H1 (cell line): ENCODE results near the gene VPS26A. TPM values are rescaled to one million over a fixed set of nuclear protein-coding genes. Genes with fewer than 3 reads are reported as not detected.

Experiments used
- BRCA1 ChIP-seq: IDR thresholded peaks from 2 replicates; pipeline ENCODE4 v1.6.1; 2012; ENCODE audit warnings: low read depth, low read length, improper control_type of control experiment
- CTBP2 ChIP-seq: IDR thresholded peaks from 2 replicates; pipeline ENCODE4 v1.7.0; 2011; ENCODE audit warnings: borderline replicate concordance, mild to moderate bottlenecking, moderate library complexity, mixed read lengths, low read length; ENCODE audit not compliant: insufficient read depth, insufficient read length
- EZH2 ChIP-seq: fragments of 200-600 bp; sonication (generic); IDR thresholded peaks from 2 replicates; pipeline ENCODE4 v1.7.1; 2012; ENCODE audit warnings: low read depth, mild to moderate bottlenecking, moderate library complexity, low read length, inconsistent platforms; ENCODE audit not compliant: severe bottlenecking
- NRF1 ChIP-seq: IDR thresholded peaks from 2 replicates; pipeline ENCODE4 v1.6.1; 2011; ENCODE audit warnings: mild to moderate bottlenecking, low read depth, low read length, improper control_type of control experiment
- SIN3A ChIP-seq, 2 experiments: IDR thresholded peaks in 1 of 2; conservative IDR thresholded peaks in 1 of 2; 2 replicates each; pipeline ENCODE4 v1.6.1; 2011 to 2012; ENCODE audit warnings: low read length in 2 of 2, improper control_type of control experiment in 1 of 2, low read depth in 1 of 2, mild to moderate bottlenecking in 1 of 2
- SP1 ChIP-seq: IDR thresholded peaks from 2 replicates; pipeline ENCODE4 v1.6.1; 2011; ENCODE audit warnings: low read depth, low read length
- TAF1 ChIP-seq: IDR thresholded peaks from 2 replicates; pipeline ENCODE4 v1.6.1; 2011; ENCODE audit warnings: mild to moderate bottlenecking, low read depth, low read length
- YY1 ChIP-seq: IDR thresholded peaks from 2 replicates; pipeline ENCODE4 v1.6.1; 2011; ENCODE audit warnings: low read depth, mild to moderate bottlenecking, low read length
- polyA plus RNA-seq, 7 experiments: library from polyadenylated mRNA; depleted of rRNA in 3 of 7; stranded (reverse) in 5 of 7; unstranded in 2 of 7; fragments of >200 nt in 5 of 7; fragments of 200-250 nt in 2 of 7; gene quantifications; 1 replicate in 5 of 7; 2 replicates in 1 of 7; 4 replicates in 1 of 7; pipeline versions ENCODE4 v1.2.1 to v1.2.3, GENCODE V29; 2011 to 2013; ENCODE audit warnings: missing spikeins in 2 of 7, mixed read lengths in 2 of 7
- total RNA-seq: library from RNA; stranded (reverse); fragmentation: NEBNext Ultra II Directional; extraction: Animal tissue kit (Norgen Biotek cat#: 25700); gene quantifications from 2 replicates; pipeline ENCODE4 v1.2.1, GENCODE V29; 2021
- TF ChIP-seq, protein P1 (sequence below): fragments of 300-600 bp; sonication (generic); IDR thresholded peaks from 2 replicates; pipeline ENCODE4 v1.7.1; 2012; ENCODE audit warnings: low read length, moderate library complexity, mild to moderate bottlenecking, inconsistent platforms; ENCODE audit not compliant: insufficient replicate concordance
- TF ChIP-seq, protein P2 (sequence below): IDR thresholded peaks from 2 replicates; pipeline ENCODE4 v1.6.1; 2011; ENCODE audit warnings: low read depth, mild to moderate bottlenecking, low read length; ENCODE audit not compliant: insufficient read depth

VPS26A gene
- total and polyA plus RNA-seq, 2 of the 8 experiments (the other 6 are each of a cell fraction or from before 2014, with no cell fraction given) = 10.7 to 44.8 TPM

DNA sequence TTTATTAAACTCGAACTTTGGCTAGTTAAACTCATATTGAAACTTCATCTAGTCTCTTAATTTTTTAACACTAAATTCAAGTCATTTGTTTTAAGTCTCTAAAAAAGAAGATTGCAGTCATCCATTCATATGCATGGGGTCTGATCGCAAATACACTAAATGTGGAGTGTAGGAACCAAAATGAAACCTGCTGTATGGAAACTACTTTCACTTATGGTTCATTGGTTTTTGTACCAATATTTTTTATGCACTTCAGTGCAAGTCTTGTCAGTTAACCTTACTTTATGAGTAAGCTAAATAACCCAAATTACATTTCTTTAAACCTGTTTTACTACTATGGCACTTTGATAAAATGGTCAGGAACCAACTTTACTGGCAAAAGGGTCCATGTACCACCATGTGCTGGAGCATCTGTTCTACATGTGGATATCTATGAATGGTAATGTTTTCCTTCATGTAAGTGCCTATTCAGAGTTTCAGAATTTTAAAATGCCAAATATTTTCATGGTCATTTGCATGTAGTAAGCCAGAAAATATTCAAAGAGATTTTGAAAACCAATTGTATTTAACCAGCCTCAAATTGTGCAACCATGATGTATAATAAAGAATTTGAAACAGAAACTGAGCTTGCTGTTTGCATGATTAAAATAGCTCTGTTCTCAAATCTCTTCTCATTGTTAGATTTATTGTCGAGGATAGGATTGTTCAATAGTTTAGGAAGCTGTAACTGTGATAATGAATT is 48.4 kb downstream of the VPS26A start (continued):
- TF ChIP-seq, protein P1, sequence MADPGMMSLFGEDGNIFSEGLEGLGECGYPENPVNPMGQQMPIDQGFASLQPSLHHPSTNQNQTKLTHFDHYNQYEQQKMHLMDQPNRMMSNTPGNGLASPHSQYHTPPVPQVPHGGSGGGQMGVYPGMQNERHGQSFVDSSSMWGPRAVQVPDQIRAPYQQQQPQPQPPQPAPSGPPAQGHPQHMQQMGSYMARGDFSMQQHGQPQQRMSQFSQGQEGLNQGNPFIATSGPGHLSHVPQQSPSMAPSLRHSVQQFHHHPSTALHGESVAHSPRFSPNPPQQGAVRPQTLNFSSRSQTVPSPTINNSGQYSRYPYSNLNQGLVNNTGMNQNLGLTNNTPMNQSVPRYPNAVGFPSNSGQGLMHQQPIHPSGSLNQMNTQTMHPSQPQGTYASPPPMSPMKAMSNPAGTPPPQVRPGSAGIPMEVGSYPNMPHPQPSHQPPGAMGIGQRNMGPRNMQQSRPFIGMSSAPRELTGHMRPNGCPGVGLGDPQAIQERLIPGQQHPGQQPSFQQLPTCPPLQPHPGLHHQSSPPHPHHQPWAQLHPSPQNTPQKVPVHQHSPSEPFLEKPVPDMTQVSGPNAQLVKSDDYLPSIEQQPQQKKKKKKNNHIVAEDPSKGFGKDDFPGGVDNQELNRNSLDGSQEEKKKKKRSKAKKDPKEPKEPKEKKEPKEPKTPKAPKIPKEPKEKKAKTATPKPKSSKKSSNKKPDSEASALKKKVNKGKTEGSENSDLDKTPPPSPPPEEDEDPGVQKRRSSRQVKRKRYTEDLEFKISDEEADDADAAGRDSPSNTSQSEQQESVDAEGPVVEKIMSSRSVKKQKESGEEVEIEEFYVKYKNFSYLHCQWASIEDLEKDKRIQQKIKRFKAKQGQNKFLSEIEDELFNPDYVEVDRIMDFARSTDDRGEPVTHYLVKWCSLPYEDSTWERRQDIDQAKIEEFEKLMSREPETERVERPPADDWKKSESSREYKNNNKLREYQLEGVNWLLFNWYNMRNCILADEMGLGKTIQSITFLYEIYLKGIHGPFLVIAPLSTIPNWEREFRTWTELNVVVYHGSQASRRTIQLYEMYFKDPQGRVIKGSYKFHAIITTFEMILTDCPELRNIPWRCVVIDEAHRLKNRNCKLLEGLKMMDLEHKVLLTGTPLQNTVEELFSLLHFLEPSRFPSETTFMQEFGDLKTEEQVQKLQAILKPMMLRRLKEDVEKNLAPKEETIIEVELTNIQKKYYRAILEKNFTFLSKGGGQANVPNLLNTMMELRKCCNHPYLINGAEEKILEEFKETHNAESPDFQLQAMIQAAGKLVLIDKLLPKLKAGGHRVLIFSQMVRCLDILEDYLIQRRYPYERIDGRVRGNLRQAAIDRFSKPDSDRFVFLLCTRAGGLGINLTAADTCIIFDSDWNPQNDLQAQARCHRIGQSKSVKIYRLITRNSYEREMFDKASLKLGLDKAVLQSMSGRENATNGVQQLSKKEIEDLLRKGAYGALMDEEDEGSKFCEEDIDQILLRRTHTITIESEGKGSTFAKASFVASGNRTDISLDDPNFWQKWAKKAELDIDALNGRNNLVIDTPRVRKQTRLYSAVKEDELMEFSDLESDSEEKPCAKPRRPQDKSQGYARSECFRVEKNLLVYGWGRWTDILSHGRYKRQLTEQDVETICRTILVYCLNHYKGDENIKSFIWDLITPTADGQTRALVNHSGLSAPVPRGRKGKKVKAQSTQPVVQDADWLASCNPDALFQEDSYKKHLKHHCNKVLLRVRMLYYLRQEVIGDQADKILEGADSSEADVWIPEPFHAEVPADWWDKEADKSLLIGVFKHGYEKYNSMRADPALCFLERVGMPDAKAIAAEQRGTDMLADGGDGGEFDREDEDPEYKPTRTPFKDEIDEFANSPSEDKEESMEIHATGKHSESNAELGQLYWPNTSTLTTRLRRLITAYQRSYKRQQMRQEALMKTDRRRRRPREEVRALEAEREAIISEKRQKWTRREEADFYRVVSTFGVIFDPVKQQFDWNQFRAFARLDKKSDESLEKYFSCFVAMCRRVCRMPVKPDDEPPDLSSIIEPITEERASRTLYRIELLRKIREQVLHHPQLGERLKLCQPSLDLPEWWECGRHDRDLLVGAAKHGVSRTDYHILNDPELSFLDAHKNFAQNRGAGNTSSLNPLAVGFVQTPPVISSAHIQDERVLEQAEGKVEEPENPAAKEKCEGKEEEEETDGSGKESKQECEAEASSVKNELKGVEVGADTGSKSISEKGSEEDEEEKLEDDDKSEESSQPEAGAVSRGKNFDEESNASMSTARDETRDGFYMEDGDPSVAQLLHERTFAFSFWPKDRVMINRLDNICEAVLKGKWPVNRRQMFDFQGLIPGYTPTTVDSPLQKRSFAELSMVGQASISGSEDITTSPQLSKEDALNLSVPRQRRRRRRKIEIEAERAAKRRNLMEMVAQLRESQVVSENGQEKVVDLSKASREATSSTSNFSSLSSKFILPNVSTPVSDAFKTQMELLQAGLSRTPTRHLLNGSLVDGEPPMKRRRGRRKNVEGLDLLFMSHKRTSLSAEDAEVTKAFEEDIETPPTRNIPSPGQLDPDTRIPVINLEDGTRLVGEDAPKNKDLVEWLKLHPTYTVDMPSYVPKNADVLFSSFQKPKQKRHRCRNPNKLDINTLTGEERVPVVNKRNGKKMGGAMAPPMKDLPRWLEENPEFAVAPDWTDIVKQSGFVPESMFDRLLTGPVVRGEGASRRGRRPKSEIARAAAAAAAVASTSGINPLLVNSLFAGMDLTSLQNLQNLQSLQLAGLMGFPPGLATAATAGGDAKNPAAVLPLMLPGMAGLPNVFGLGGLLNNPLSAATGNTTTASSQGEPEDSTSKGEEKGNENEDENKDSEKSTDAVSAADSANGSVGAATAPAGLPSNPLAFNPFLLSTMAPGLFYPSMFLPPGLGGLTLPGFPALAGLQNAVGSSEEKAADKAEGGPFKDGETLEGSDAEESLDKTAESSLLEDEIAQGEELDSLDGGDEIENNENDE = no peak
- TF ChIP-seq YY1 (no peak), SP1 (no peak), BRCA1 (no peak), SIN3A (conservative IDR thresholded peaks at IDR 0.05 in 1 of 2, IDR thresholded peaks at IDR 0.05 in 1 of 2; ENCODE audit: low read depth in 1 of 2, low read length in 2 of 2) (no peak), TAF1 (no peak), EZH2 (no peak), NRF1 (no peak), CTBP2 (no peak)
- TF ChIP-seq, protein P2, sequence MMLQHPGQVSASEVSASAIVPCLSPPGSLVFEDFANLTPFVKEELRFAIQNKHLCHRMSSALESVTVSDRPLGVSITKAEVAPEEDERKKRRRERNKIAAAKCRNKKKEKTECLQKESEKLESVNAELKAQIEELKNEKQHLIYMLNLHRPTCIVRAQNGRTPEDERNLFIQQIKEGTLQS = no peak
